ENCODE data around the gene ATP2A3.

DNA sequence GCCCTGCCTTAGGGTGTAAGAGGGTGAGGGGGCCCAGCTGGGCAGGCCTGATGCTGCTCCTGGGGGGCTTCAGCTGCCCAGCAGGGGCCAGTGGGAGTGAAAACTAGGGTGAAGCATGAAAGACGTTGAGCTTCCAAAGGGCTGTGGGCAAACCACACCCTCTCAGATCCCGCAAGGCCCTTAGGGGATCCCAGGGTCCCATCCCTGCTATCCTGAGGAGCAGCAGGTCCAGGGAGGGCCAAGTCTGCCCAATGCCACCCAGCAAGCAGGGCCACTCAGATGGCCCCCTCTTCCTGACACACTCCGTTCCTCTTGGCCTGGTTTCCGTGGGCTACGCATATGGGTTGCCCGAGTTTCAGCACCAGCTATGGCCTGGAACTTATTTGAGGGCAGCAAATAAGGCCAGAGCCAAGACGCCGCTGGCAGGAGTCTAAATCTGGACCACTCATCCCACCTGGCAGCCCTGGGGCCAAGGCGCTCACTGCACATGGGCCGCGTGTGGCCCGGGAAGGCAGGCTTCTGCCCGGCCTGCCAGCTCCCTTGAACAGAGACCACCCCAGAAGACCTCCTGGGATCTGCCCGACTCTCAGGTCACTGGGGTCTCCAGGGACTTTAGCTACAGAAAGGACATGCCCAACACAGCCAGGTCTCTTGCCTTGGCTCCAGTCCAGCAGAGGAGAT, 4.2 kb downstream of the ATP2A3 start:
- TF ChIP-seq, protein P1, sequence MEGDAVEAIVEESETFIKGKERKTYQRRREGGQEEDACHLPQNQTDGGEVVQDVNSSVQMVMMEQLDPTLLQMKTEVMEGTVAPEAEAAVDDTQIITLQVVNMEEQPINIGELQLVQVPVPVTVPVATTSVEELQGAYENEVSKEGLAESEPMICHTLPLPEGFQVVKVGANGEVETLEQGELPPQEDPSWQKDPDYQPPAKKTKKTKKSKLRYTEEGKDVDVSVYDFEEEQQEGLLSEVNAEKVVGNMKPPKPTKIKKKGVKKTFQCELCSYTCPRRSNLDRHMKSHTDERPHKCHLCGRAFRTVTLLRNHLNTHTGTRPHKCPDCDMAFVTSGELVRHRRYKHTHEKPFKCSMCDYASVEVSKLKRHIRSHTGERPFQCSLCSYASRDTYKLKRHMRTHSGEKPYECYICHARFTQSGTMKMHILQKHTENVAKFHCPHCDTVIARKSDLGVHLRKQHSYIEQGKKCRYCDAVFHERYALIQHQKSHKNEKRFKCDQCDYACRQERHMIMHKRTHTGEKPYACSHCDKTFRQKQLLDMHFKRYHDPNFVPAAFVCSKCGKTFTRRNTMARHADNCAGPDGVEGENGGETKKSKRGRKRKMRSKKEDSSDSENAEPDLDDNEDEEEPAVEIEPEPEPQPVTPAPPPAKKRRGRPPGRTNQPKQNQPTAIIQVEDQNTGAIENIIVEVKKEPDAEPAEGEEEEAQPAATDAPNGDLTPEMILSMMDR (IDR thresholded peaks at IDR 0.05) = no peak
- no peak for TF ChIP-seq POLR2A (IDR thresholded peaks at IDR 0.05)

Measured in prostate gland (tissue), 2 donors.